PC-3 (cell line): ENCODE data around the gene TMEM187.

Experiments used
- CTCF ChIP-seq: fragments of 300-600 bp; sonication (generic); conservative IDR thresholded peaks from 2 replicates; pipeline ENCODE4 v1.5.1; 2017; ENCODE audit warnings: antibody characterized with exemption, low read depth, mild to moderate bottlenecking, low read length
- EZH2 ChIP-seq: fragments of 300-600 bp; sonication (generic); IDR thresholded peaks from one replicate; pipeline ENCODE4 v1.6.1; 2017; ENCODE audit warnings: antibody characterized with exemption, mild to moderate bottlenecking, low read length; ENCODE audit not compliant: unreplicated experiment

GRCh38 chrX:153983321-153983801, 10.8 kb downstream of the TMEM187 start:
- TF ChIP-seq CTCF = no peak
- no peak for TF ChIP-seq EZH2
